ENCODE results near the gene ELFN1.

- TF ChIP-seq CTCF (IDR thresholded peaks at IDR 0.05) (no peak), POLR2AphosphoS5 (IDR thresholded peaks at IDR 0.05) (no peak), POLR2A (IDR thresholded peaks at IDR 0.05) (no peak), EP300 (IDR thresholded peaks at IDR 0.05) (no peak)
Measured at GRCh38 chr7:1787241-1787640, 117.2 kb downstream of the ELFN1 start.
